Gastrocnemius medialis (tissue), 4 donors: ENCODE data around the gene LYPLA2.

ENCODE experiments used
- POLR2A ChIP-seq, 2 donors: fragments of 450-650 bp; IDR thresholded peaks; one replicate each; pipeline ENCODE4 v1.6.1; 2017; ENCODE audit warnings: antibody characterized with exemption in 2 of 2, mild to moderate bottlenecking in 2 of 2, moderate library complexity in 2 of 2
- TF ChIP-seq, protein P1 (sequence below), 5 experiments: fragments of 450-650 bp in 3 of 5; fragments of 200-600 bp in 2 of 5; sonication (generic) in 2 of 5; IDR thresholded peaks in 4 of 5; conservative IDR thresholded peaks in 1 of 5; 1 replicate in 4 of 5; 2 replicates in 1 of 5; pipeline ENCODE4 v1.5.1; 2016 to 2019; ENCODE audit warnings: antibody characterized with exemption in 5 of 5, mild to moderate bottlenecking in 3 of 5, moderate library complexity in 3 of 5

DNA sequence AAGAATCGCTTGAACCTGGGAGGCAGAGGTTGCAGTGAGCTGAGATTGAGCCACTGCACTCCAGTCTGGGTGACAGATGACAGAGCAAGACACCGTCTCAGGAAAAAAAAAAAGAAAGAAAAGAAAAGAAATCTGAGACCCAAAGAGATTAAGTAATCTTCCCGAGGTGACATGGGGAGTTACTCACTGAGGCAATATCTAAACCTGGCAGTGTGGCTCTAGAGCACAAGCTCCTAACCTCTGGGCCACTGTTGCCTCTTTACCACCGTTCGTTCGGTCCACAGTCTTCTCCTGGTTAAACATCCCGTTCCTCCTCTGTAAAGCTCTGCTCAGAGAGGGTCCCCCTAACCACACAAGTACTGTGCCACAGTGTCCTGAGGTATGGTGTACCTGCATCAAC is 32.8 kb downstream of the LYPLA2 start:
- TF ChIP-seq, protein P1, sequence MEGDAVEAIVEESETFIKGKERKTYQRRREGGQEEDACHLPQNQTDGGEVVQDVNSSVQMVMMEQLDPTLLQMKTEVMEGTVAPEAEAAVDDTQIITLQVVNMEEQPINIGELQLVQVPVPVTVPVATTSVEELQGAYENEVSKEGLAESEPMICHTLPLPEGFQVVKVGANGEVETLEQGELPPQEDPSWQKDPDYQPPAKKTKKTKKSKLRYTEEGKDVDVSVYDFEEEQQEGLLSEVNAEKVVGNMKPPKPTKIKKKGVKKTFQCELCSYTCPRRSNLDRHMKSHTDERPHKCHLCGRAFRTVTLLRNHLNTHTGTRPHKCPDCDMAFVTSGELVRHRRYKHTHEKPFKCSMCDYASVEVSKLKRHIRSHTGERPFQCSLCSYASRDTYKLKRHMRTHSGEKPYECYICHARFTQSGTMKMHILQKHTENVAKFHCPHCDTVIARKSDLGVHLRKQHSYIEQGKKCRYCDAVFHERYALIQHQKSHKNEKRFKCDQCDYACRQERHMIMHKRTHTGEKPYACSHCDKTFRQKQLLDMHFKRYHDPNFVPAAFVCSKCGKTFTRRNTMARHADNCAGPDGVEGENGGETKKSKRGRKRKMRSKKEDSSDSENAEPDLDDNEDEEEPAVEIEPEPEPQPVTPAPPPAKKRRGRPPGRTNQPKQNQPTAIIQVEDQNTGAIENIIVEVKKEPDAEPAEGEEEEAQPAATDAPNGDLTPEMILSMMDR (IDR thresholded peaks at IDR 0.05 in 4 of 5, conservative IDR thresholded peaks at IDR 0.05 in 1 of 5) = no peak
- peak; percentile 28 to 35 for TF ChIP-seq POLR2A (IDR thresholded peaks at IDR 0.05)
